UCSD-AML1 (cell line): ENCODE measurements around the gene BRSK1.
"Not testable (repeated sequence)": the region's sequence is repeated elsewhere in the genome, so short reads cannot be mapped to it uniquely, and the experiment has no call there.

Source experiments
- DNase-seq: peaks from one replicate; lab custom pipeline; 2025; ENCODE audit not compliant: unreplicated experiment; lab: John Stamatoyannopoulos, UW

BRSK1 gene

GRCh38 chr19:55325172-55325571, 41.4 kb downstream of the BRSK1 start, which contains the start of gene TMEM150B:
Gene TMEM150B, minus strand, starts transcription at chr19:55325341. Its CDS starts 4,305 bp downstream, at chr19:55321036.
- peak; percentile 55 for DNase-seq

- DNase-seq, result not testable (repeated sequence)
Observed at GRCh38 chr19:55328774-55329318, 45.0 kb downstream of the BRSK1 start.

- DNase-seq, result not testable (repeated sequence)
Observed at GRCh38 chr19:55329791-55330190, 46.0 kb downstream of the BRSK1 start.

- no peak for DNase-seq
Observed at GRCh38 chr19:55333870-55334269, 50.1 kb downstream of the BRSK1 start.

GRCh38 chr19:55336101-55336500, 52.3 kb downstream of the BRSK1 start:
- no peak for DNase-seq

- DNase-seq, result peak; percentile 100
Observed at GRCh38 chr19:55339105-55339888, 55.5 kb downstream of the BRSK1 start, which contains the start of gene KMT5C. Gene KMT5C, plus strand, starts transcription at chr19:55339876. Its CDS starts 2,061 bp downstream, at chr19:55341937.

GRCh38 chr19:55339889-55340783, 56.3 kb downstream of the BRSK1 start:
- DNase-seq, result no peak

GRCh38 chr19:55340784-55341147, 57.0 kb downstream of the BRSK1 start:
- peak; percentile 39 for DNase-seq

GRCh38 chr19:55341171-55341588, 57.4 kb downstream of the BRSK1 start:
- DNase-seq, result peak; percentile 69

GRCh38 chr19:55341595-55342531, 58.1 kb downstream of the BRSK1 start:
- no peak for DNase-seq

GRCh38 chr19:55344444-55344843, 60.6 kb downstream of the BRSK1 start:
- no peak for DNase-seq

GRCh38 chr19:55345101-55345817, 61.5 kb downstream of the BRSK1 start:
- no peak for DNase-seq

- DNase-seq, result no peak
Observed at GRCh38 chr19:55345818-55346724, 62.3 kb downstream of the BRSK1 start.

- no peak for DNase-seq
Observed at GRCh38 chr19:55346725-55347441, 63.1 kb downstream of the BRSK1 start.

- no peak for DNase-seq
Observed at GRCh38 chr19:55347442-55348009, 63.7 kb downstream of the BRSK1 start.

GRCh38 chr19:55348317-55349034, 64.7 kb downstream of the BRSK1 start:
- DNase-seq, result no peak
